Melanocyte of skin (primary cell): ENCODE measurements around the gene TAX1BP3. TPM values are rescaled to one million over a fixed set of nuclear protein-coding genes. Genes with fewer than 3 reads are reported as not detected.

ENCODE experiments used
- total RNA-seq, 2 donors: library from RNA; depleted of rRNA; stranded (reverse); fragments of >200 nt; gene quantifications; 2 replicates each; pipeline ENCODE4 v1.2.3, GENCODE V29; 2012

TAX1BP3 gene, protein sequence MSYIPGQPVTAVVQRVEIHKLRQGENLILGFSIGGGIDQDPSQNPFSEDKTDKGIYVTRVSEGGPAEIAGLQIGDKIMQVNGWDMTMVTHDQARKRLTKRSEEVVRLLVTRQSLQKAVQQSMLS
- total RNA-seq, result 10 to 100 TPM; 71.2 to 74.3 TPM

DNA sequence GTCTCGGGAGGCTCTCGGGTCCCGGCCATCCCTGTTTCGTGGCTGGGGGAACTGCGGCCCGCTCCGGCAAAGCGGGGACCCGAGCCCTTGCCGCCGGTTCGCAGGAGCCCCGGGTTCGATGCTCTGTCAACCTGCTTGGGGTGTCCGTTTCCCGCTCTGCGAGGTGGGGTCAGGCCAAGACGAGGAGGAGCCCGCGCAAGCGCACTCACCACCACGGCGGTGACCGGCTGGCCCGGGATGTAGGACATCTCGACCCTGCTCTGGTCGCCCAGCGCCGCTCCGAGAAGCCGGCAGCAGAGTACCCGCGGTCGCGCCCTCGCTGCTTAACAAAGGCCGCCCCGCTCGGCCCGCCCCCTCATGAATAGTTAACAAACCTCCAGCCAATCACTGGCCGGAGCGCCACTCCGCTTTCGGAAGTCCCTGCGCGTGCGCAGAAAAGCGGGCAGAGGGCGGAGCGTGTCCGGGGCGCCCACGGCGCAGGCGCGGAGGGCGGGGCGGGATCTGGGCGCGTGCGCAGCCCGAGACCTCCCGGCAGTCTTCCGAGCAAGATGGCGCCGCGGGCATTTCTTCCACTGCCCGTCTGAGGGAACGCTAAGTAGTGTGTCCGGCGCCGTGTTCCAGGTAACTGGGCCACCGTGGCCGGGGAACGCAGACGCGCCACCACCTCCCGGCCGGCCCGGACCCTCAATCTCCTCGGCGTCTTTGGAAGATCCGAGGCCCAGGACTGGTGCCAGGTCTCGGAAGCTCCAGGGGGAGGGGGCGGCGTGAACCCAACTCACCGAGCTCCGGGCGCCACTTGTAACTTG lies at the start of gene TAX1BP3, which contains the start of gene EMC6:
Gene TAX1BP3, minus strand, starts transcription at position 300 of the 806 bp plus-strand sequence. Its CDS starts 52 bp downstream, at position 248.
Gene EMC6, plus strand, starts transcription at position 534 of the 806 bp plus-strand sequence. CDS start 335 bp downstream, outside the sequence.

GRCh38 chr17:3695723-3696411 lies 27.5 kb upstream of the TAX1BP3 start, which contains the start of gene P2RX5:
P2RX5 (minus strand) TSS chr17:3696155; CDS start chr17:3696005, 150 bp downstream.

DNA sequence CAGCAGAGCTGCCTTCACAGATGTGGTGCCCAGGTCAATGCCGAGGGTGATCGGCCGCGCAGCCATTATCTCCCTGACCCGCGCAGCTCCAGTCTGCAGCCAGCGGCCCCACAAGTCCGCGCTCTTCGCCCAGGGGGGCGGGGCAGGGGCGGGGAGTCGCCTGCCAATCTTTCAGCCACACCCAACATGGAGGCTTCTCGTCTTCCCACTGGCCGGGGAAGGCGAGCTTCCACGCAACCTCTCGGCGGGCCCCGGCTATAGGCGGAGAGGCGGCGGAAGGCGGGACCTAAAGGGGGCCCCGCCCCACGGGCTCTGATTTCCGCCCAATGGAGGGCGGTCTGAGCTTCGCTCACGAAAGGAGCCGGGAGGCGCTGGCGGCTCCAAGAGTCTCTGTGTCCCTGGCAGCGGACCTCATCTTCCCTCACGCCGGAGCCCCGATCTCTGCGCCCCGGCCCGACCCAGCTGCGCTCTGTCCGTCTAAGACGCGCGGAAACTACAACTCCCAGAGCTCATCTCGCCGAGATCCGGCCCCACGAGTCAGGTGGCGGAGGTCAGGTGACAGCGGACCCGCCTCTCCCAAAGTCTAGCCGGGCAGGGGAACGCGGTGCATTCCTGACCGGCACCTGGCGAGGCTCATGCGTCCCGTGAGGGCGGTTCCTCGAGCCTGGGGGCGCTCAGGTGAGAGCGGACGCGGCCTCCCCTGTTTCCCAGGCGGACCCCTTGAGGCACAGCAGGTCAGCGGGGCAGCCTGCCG lies 32.0 kb downstream of the TAX1BP3 start, which contains the start of the genes CTNS and SHPK:
Gene CTNS, plus strand, starts transcription at position 607 of the 754 bp plus-strand sequence. CDS start 3,447 bp downstream, outside the sequence.
Gene SHPK, minus strand, starts transcription at position 97 of the 754 bp plus-strand sequence. Its CDS starts 31 bp downstream, at position 66.

Other genes with a start within 250 kb of the TAX1BP3 start
- gene OR1E2, start 234.7 kb downstream of the TAX1BP3 start, total RNA-seq, result not detected
- gene SPATA22, start 196.8 kb downstream of the TAX1BP3 start, total RNA-seq, result 1 to 10 TPM in 1 of 2 donors, under 1 TPM in 1; 0.69 to 1.7 TPM
- 10 to 100 TPM; 26.8 to 28.6 TPM for gene ASPA, start 192.6 kb downstream of the TAX1BP3 start, total RNA-seq
- 1 to 10 TPM in 1 of 2 donors, under 1 TPM in 1; 0.34 to 1.3 TPM for gene TRPV3, start 110.8 kb downstream of the TAX1BP3 start, total RNA-seq
- 1 to 10 TPM; 2.0 to 2.1 TPM for gene TRPV1, start 59.2 kb downstream of the TAX1BP3 start, total RNA-seq
- gene SHPK, start 32.3 kb downstream of the TAX1BP3 start, total RNA-seq, result 10 to 100 TPM; 12.7 to 13.3 TPM
- 10 to 100 TPM; 39.6 to 52.3 TPM for gene CTNS, start 31.8 kb downstream of the TAX1BP3 start, total RNA-seq
- gene EMC6, start 234 bp upstream of the TAX1BP3 start, total RNA-seq, result 10 to 100 TPM; 19.6 to 34.0 TPM
- gene P2RX5, start 27.6 kb upstream of the TAX1BP3 start, total RNA-seq, result 1 to 10 TPM in 1 of 2 donors, under 1 TPM in 1; under 0.01 to 1.3 TPM
- 10 to 100 TPM in 1 of 2 donors, 1 to 10 TPM in 1; 7.6 to 21.6 TPM for gene HASPIN, start 55.3 kb upstream of the TAX1BP3 start, total RNA-seq
- gene ITGAE, start 132.6 kb upstream of the TAX1BP3 start, total RNA-seq, result 10 to 100 TPM in 1 of 2 donors, 1 to 10 TPM in 1; 10.0 to 24.3 TPM
- gene NCBP3, start 177.7 kb upstream of the TAX1BP3 start, total RNA-seq, result 10 to 100 TPM; 12.4 to 17.3 TPM
- gene CAMKK1, start 224.5 kb upstream of the TAX1BP3 start, total RNA-seq, result 1 to 10 TPM; 1.4 to 3.0 TPM
- gene P2RX1, start 247.9 kb upstream of the TAX1BP3 start, total RNA-seq, result not detected